ENCODE measurements around the gene IL5.

Gene IL5

DNA sequence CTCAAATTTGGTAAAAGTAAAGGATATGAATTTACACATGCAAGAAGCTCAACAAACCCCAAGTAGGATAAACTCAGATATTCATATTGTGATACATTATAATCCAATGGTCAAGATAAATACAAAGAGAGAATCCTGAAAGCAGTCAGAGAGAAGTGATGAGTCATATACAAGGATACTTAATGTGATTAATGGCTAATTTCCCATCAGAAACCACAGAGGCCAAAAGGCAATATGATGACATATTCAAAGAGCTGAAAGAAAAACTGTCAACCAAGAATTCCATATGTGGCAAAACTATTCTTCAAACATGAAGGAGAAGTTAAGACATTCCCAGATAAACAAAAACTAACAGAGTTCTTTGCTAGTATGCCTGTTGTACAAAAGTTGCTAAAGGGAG is 33.2 kb downstream of the IL5 start:
- TF ChIP-seq, protein P1, sequence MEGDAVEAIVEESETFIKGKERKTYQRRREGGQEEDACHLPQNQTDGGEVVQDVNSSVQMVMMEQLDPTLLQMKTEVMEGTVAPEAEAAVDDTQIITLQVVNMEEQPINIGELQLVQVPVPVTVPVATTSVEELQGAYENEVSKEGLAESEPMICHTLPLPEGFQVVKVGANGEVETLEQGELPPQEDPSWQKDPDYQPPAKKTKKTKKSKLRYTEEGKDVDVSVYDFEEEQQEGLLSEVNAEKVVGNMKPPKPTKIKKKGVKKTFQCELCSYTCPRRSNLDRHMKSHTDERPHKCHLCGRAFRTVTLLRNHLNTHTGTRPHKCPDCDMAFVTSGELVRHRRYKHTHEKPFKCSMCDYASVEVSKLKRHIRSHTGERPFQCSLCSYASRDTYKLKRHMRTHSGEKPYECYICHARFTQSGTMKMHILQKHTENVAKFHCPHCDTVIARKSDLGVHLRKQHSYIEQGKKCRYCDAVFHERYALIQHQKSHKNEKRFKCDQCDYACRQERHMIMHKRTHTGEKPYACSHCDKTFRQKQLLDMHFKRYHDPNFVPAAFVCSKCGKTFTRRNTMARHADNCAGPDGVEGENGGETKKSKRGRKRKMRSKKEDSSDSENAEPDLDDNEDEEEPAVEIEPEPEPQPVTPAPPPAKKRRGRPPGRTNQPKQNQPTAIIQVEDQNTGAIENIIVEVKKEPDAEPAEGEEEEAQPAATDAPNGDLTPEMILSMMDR (IDR thresholded peaks at IDR 0.05), result no peak
- H3K4me3 ChIP-seq, result no peak overlapping the region
- H3K27ac ChIP-seq, result no peak overlapping the region
- no peak for DNase-seq (ENCODE audit: low spot score)

DNA sequence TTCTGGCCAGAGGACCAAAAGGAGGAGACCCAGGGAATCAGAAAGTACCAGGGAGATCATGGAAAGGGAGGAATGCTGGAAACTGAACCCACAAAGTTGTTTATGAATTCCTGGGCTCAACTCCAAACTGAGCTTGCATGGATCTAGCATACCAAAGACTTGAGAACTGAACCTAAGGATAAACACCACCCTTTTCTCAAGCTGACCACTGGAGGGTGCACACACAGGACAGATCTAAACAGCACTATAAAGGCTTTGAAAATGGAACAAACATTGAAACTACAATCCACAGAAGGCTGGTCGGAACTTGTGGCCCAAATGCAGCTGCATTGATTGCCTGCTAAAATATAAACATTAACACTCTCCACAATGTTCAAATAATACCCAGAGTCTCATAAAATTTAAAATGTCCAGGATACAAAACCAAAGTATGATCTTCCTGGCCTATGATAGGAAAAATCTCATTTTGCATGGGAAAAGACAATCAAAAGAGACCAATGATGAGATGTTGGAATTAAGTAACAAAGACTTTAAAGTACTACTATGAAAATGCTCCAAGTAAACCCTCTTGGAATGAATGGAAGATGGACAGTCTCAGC is 37.1 kb downstream of the IL5 start:
- H3K27ac ChIP-seq, result peak overlapping the region in 1 of 2 donors; percentile 8
- no peak for DNase-seq (ENCODE audit: low spot score)
- H3K4me3 ChIP-seq, result no peak overlapping the region
- TF ChIP-seq, protein P1 (IDR thresholded peaks at IDR 0.05), result no peak

DNA sequence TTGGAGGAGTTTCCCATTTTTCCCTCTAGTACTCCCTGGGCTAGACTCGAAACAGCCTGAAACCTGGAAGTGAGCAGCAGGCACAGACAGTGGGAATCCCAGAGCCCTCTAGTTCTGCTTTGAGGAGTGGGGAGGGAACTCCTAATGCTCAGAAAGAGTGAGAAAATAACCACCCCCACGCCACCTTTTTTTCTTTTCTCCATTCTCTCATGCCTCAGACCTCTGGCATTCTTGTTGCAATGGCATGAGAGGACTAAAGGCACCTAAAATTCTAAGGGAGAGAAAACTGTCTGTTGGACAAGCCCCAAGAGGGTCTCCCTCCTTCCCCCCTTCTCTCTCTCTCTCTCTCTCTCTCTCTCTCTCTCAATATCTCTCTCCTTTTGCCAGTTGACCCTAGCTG is 37.7 kb downstream of the IL5 start:
- H3K4me3 ChIP-seq, result no peak overlapping the region
- TF ChIP-seq, protein P1 (IDR thresholded peaks at IDR 0.05), result no peak
- H3K27ac ChIP-seq, result peak overlapping the region in 1 of 2 donors; percentile 8
- DNase-seq (ENCODE audit: low spot score), result no peak

- DNase-seq (ENCODE audit: low spot score), result no peak
- TF ChIP-seq, protein P1 (IDR thresholded peaks at IDR 0.05), result no peak
- no peak overlapping the region for H3K27ac ChIP-seq
- no peak overlapping the region for H3K4me3 ChIP-seq
These were observed 38.6 kb downstream of the IL5 start for GRCh38 chr5:132504746-132505145.

DNA sequence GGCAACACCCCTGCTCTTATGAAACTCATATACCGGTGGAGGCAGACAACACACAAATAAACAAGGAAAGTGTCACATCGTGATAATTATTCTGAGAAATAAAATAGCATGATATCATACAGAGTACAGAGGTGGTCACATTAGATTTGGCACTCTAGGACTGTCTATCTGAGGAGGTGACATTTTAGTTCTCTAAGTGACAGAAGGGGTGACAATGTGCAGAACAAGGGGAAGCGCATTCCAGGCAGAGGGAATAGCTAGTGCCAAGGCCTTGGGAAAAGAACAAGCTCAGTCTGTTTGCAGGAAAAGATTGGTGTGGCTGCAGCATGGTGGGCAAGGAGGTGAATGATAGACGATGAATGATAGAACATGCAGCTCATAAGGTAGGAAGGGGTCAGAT is 40.1 kb downstream of the IL5 start:
- no peak overlapping the region for H3K27ac ChIP-seq
- TF ChIP-seq, protein P1 (IDR thresholded peaks at IDR 0.05), result no peak
- H3K4me3 ChIP-seq, result no peak overlapping the region
- DNase-seq (ENCODE audit: low spot score), result no peak

DNA sequence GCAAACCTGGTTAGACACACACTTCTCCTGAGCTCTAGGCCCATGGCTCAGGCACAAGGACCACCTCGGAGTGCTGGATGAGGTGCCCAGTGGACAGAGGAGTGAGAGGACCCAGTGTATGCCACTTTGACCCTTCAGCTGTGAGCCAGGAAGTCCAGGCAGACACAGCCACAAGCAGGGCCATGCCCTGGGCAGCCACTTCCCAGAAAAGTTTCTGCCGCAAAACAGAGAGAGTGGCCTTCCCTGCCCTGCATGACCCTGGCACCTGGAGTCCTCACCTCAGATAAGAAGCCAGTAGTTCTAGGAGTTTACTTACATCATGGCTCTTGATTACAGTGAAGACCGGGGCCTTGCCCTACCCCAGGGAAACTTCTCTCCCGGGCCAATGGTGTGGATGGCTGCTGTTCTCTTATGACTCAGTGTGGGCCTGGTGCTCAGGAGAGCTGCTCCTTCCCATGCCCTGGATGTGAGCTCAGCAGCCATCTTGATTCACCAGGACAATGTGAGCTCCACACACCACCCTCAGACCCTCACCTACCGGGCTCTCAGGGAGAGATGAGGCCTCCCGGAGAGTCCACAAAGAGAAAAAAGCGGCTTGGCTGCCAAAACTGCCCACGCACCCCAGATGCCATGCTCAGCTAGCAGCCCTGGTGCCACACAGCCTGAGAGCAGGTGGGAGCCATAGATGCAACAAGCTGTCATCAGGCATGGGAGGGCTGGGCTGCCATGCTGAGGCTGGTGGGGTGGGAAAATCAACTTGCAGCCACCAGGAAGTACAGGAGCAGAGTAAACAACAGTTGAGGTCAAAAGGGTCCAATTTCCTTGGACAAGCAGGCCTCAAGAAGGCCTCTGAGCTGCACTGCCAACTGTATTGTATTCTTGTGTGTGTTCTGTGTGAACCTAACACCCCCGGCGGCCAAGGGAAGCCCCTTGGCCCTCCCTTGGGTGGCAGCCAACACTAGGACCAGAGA is 41.1 kb downstream of the IL5 start:
- DNase-seq (ENCODE audit: low spot score), result no peak
- H3K27ac ChIP-seq, result peak overlapping the region in 1 of 2 donors; percentile 25
- TF ChIP-seq, protein P1 (IDR thresholded peaks at IDR 0.05), result no peak
- H3K4me3 ChIP-seq, result no peak overlapping the region

GRCh38 chr5:132501629-132501956 is 41.7 kb downstream of the IL5 start:
- DNase-seq (ENCODE audit: low spot score), result no peak
- no peak overlapping the region for H3K4me3 ChIP-seq
- H3K27ac ChIP-seq, result peak overlapping the region in 1 of 2 donors; percentile 25
- TF ChIP-seq, protein P1 (IDR thresholded peaks at IDR 0.05), result no peak

Measured in coronary artery (tissue), 2 donors.